ENCODE measurements around the gene EHD4. TPM values are rescaled to one million over a fixed set of nuclear protein-coding genes. Genes with fewer than 3 reads are reported as not detected.

The EHD4 gene
- total RNA-seq, 1 donor from 2014 or later = 17.2 TPM

GRCh38 chr15:41945221-41945620 lies 27.1 kb downstream of the EHD4 start:
- H3K27ac Mint-ChIP-seq = peak overlapping the region; percentile 33
- H3K4me3 Mint-ChIP-seq (ENCODE audit: low read depth) = no peak overlapping the region
- H3K4me1 Mint-ChIP-seq (ENCODE audit: low read depth) = peaks cover 22% of the 10 kb centered on the region

GRCh38 chr15:41944313-41944940 lies 27.9 kb downstream of the EHD4 start:
- H3K27ac Mint-ChIP-seq = peak overlapping the region; percentile 86

More at GRCh38 chr15:41945221-41945620, 27.1 kb downstream of the EHD4 start:
- H3K27me3 Mint-ChIP-seq = no peaks in the 10 kb centered on the region
- TF ChIP-seq CTCF (IDR thresholded peaks at IDR 0.05; ENCODE audit: unreplicated experiment) = no peak
- H3K9me3 Mint-ChIP-seq (ENCODE audit: low read depth) = no peaks in the 10 kb centered on the region
- peaks cover 9% of the 10 kb centered on the region for H3K36me3 Mint-ChIP-seq (ENCODE audit: insufficient read depth)
- no peak for DNase-seq (ENCODE audit: low spot score, unreplicated experiment)

GRCh38 chr15:41943543-41944312 lies 28.6 kb downstream of the EHD4 start:
- Mint-ChIP-seq H3K27ac (peak overlapping the region; percentile 86), H3K4me1 (ENCODE audit: low read depth) (peaks cover 15% of the 10 kb centered on the region), H3K4me3 (ENCODE audit: low read depth) (no peak overlapping the region), H3K27me3 (no peaks in the 10 kb centered on the region), H3K9me3 (ENCODE audit: low read depth) (no peaks in the 10 kb centered on the region), H3K36me3 (ENCODE audit: insufficient read depth) (peaks cover 10% of the 10 kb centered on the region)
- DNase-seq (ENCODE audit: low spot score, unreplicated experiment) = no peak
- TF ChIP-seq CTCF (IDR thresholded peaks at IDR 0.05; ENCODE audit: unreplicated experiment) = no peak

More at GRCh38 chr15:41944313-41944940, 27.9 kb downstream of the EHD4 start:
- no peaks in the 10 kb centered on the region for H3K27me3 Mint-ChIP-seq
- no peak for DNase-seq (ENCODE audit: low spot score, unreplicated experiment)
- no peak for TF ChIP-seq CTCF (IDR thresholded peaks at IDR 0.05; ENCODE audit: unreplicated experiment)
- H3K4me3 Mint-ChIP-seq (ENCODE audit: low read depth) = no peak overlapping the region
- H3K36me3 Mint-ChIP-seq (ENCODE audit: insufficient read depth) = peaks cover 10% of the 10 kb centered on the region
- peaks cover 17% of the 10 kb centered on the region for H3K4me1 Mint-ChIP-seq (ENCODE audit: low read depth)
- no peaks in the 10 kb centered on the region for H3K9me3 Mint-ChIP-seq (ENCODE audit: low read depth)

GRCh38 chr15:41942886-41943285 lies 29.5 kb downstream of the EHD4 start:
- Mint-ChIP-seq H3K4me3 (ENCODE audit: low read depth) (no peak overlapping the region), H3K27me3 (no peaks in the 10 kb centered on the region), H3K27ac (peak overlapping the region; percentile 55), H3K36me3 (ENCODE audit: insufficient read depth) (peaks cover 10% of the 10 kb centered on the region), H3K4me1 (ENCODE audit: low read depth) (peaks cover 15% of the 10 kb centered on the region), H3K9me3 (ENCODE audit: low read depth) (no peaks in the 10 kb centered on the region)
- DNase-seq (ENCODE audit: low spot score, unreplicated experiment) = no peak
- no peak for TF ChIP-seq CTCF (IDR thresholded peaks at IDR 0.05; ENCODE audit: unreplicated experiment)

- H3K36me3 Mint-ChIP-seq (ENCODE audit: insufficient read depth) = peaks cover 15% of the 10 kb centered on the region
- H3K9me3 Mint-ChIP-seq (ENCODE audit: low read depth) = no peaks in the 10 kb centered on the region
- H3K27ac Mint-ChIP-seq = peak overlapping the region; percentile 55
- DNase-seq (ENCODE audit: low spot score, unreplicated experiment) = no peak
- no peak overlapping the region for H3K4me3 Mint-ChIP-seq (ENCODE audit: low read depth)
- no peak for TF ChIP-seq CTCF (IDR thresholded peaks at IDR 0.05; ENCODE audit: unreplicated experiment)
- H3K4me1 Mint-ChIP-seq (ENCODE audit: low read depth) = peaks cover 9% of the 10 kb centered on the region
- H3K27me3 Mint-ChIP-seq = no peaks in the 10 kb centered on the region
Measured at GRCh38 chr15:41941644-41942415, 30.5 kb downstream of the EHD4 start.

All from progenitor cell of endocrine pancreas (in vitro differentiated cells).